ENCODE measurements around the gene HIRIP3. TPM values are rescaled to one million over a fixed set of nuclear protein-coding genes. Genes with fewer than 3 reads are reported as not detected.

The HIRIP3 gene
- total and polyA plus RNA-seq, 2 experiments from 2014 or later = 10.4 to 18.5 TPM

GRCh38 chr16:29988346-29989075, 6.9 kb downstream of the HIRIP3 start:
- no peaks in the 10 kb centered on the region for H3K4me1 ChIP-seq (ENCODE audit: insufficient read depth)
- H3F3A ChIP-seq (replicated peaks; ENCODE audit: low read depth) = no peaks in the 10 kb centered on the region
- no peaks in the 10 kb centered on the region for H3K79me2 ChIP-seq (replicated peaks; ENCODE audit: insufficient read depth)
- ATAC-seq = no peak
- Mint-ChIP-seq H3K9me3 (no peaks in the 10 kb centered on the region; the same call in 1 of the 3 replicates), H3K27me3 (ENCODE audit: insufficient read depth, low read depth, poor library complexity) (peaks cover 3% of the 10 kb centered on the region), H3K36me3 (ENCODE audit: low read depth) (peaks cover 64% of the 10 kb centered on the region), H3K27ac (no peak overlapping the region), H3K4me1 (no peaks in the 10 kb centered on the region; the same call in 2 of the 3 replicates), H3K4me3 (no peak overlapping the region; the same call in 2 of the 3 replicates)
- H3K27ac ChIP-seq (ENCODE audit: low read depth) = no peak overlapping the region
- H4K20me1 ChIP-seq (replicated peaks; ENCODE audit: insufficient read depth) = no peaks in the 10 kb centered on the region; the same call in 1 of the 2 replicates
- no peak for DNase-seq (ENCODE audit: low spot score)
- no peak overlapping the region for H3K4me2 ChIP-seq
- H3K27me3 ChIP-seq (ENCODE audit: insufficient read depth) = no peaks in the 10 kb centered on the region
- H2AFZ ChIP-seq = no peak overlapping the region
- H3K4me3 ChIP-seq = no peak overlapping the region
- peaks cover 12% of the 10 kb centered on the region for H3K36me3 ChIP-seq (ENCODE audit: insufficient read depth)
- H3K9me2 ChIP-seq (ENCODE audit: insufficient read depth) = no peaks in the 10 kb centered on the region
- TF ChIP-seq POLR2AphosphoS5 (IDR thresholded peaks at IDR 0.05; ENCODE audit: low read depth) (no peak), NANOG (IDR thresholded peaks at IDR 0.05; ENCODE audit: borderline replicate concordance) (no peak)

- H3K9me3 Mint-ChIP-seq = no peaks in the 10 kb centered on the region; the same call in 1 of the 3 replicates
- DNase-seq (ENCODE audit: low spot score) = no peak
- H4K20me1 ChIP-seq (replicated peaks; ENCODE audit: insufficient read depth) = no peaks in the 10 kb centered on the region; the same call in 1 of the 2 replicates
- H3F3A ChIP-seq (replicated peaks; ENCODE audit: low read depth) = no peaks in the 10 kb centered on the region
- peaks cover 3% of the 10 kb centered on the region for H3K27me3 Mint-ChIP-seq (ENCODE audit: insufficient read depth, low read depth, poor library complexity)
- H3K36me3 ChIP-seq (ENCODE audit: insufficient read depth) = peaks cover 12% of the 10 kb centered on the region
- peaks cover 71% of the 10 kb centered on the region for H3K36me3 Mint-ChIP-seq (ENCODE audit: low read depth)
- H3K27ac Mint-ChIP-seq = no peak overlapping the region
- ATAC-seq = no peak
- H3K4me2 ChIP-seq = no peak overlapping the region
- no peaks in the 10 kb centered on the region for H3K4me1 ChIP-seq (ENCODE audit: insufficient read depth)
- no peaks in the 10 kb centered on the region for H3K79me2 ChIP-seq (replicated peaks; ENCODE audit: insufficient read depth)
- H3K4me3 Mint-ChIP-seq = no peak overlapping the region
- H3K27ac ChIP-seq (ENCODE audit: low read depth) = no peak overlapping the region
- H2AFZ ChIP-seq = no peak overlapping the region
- no peaks in the 10 kb centered on the region for H3K9me2 ChIP-seq (ENCODE audit: insufficient read depth)
- no peaks in the 10 kb centered on the region; the same call in 2 of the 3 replicates for H3K4me1 Mint-ChIP-seq
- no peak overlapping the region for H3K4me3 ChIP-seq
- H3K27me3 ChIP-seq (ENCODE audit: insufficient read depth) = no peaks in the 10 kb centered on the region
- TF ChIP-seq STAT1 (IDR thresholded peaks at IDR 0.05; ENCODE audit: unreplicated experiment) = no peak
- no peak for TF ChIP-seq EZH2 (IDR thresholded peaks at IDR 0.05; ENCODE audit: low read depth, unreplicated experiment)
- no peak for TF ChIP-seq POLR2AphosphoS5 (IDR thresholded peaks at IDR 0.05; ENCODE audit: low read depth)
- no peak for TF ChIP-seq ZNF331 (CRISPR knock-in tag; IDR thresholded peaks at IDR 0.05; ENCODE audit: low read depth)
- no peak for TF ChIP-seq EZH2phosphoT487 (IDR thresholded peaks at IDR 0.05; ENCODE audit: unreplicated experiment)
- no peak for TF ChIP-seq REST (IDR thresholded peaks at IDR 0.05; ENCODE audit: unreplicated experiment)
- no peak for TF ChIP-seq JUNB (IDR thresholded peaks at IDR 0.05; ENCODE audit: unreplicated experiment)
Measured at GRCh38 chr16:29987371-29988085, 7.9 kb downstream of the HIRIP3 start.

Data from GM23338 (cell line).